ENCODE data around the gene TLR5. TPM values are rescaled to one million over a fixed set of nuclear protein-coding genes. Genes with fewer than 3 reads are reported as not detected.

The TLR5 gene
- polyA plus RNA-seq, 3 donors, result 35.5 to 58.0 (median 45.7) TPM

DNA sequence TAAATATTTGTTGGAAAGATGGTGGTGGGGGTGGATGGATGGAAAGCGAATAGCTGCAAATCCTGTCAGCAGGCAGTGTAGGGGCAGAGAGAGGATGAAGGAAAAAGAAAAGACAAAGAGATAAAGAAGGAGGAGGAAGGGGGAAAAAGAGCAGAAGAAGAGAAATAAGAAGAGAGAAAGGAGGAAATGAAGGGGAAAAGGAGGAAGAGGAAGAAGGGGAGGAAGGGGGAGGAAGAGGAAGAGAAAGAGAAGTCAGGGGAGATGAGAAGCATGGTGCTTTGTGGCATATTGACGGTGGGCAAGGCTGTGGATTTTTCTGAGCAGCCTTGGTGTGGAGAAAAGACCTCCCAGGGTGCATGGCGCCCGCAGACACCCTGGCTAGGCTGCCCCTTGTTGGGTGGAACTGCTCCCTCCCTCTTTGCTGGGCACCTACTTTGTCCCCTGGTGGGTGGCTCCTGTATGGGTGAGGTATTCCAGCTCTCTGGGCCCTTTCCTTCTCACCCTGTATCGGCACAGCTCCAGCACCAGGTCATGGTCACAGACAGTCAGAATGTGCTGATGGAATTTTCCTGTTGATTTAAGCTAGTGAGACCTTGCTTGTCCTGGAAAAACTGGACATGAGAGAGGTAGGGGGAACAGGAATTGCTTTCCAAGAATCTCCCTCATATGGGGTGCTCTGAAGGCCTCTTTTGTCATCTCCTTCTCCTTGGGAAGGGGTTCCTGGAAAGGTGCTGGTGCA lies 45.7 kb upstream of the TLR5 start:
- Histone ChIP-seq H3K36me3 (replicated peaks in 1 of 2; ENCODE audit: control insufficient read depth in 1 of 2, insufficient read depth in 2 of 2, low read length in 2 of 2) (no peaks in the 10 kb centered on the region), H3K9me3 (replicated peaks in 1 of 2; ENCODE audit: control insufficient read depth in 1 of 2, insufficient read depth in 1 of 2, low read length in 2 of 2) (no peaks in the 10 kb centered on the region), H3K4me3 (replicated peaks in 1 of 3; ENCODE audit: low read depth in 2 of 3, low read length in 3 of 3) (peak overlapping the region in 1 of 3 experiments; percentile 3), H3K27ac (ENCODE audit: low read depth in 1 of 2, low read length in 2 of 2) (no peak overlapping the region), H3K79me2 (ENCODE audit: insufficient read depth, low read length) (no peaks in the 10 kb centered on the region), H3K4me2 (replicated peaks; ENCODE audit: extremely low read depth, low read length, poor library complexity, severe bottlenecking) (no peak overlapping the region), H4K20me1 (ENCODE audit: insufficient read depth, low read length) (no peaks in the 10 kb centered on the region), H3K27me3 (ENCODE audit: control insufficient read depth in 2 of 2, insufficient read depth in 2 of 2, low read length in 2 of 2) (no peaks in the 10 kb centered on the region), H3K4me1 (ENCODE audit: control insufficient read depth in 1 of 2, insufficient read depth in 2 of 2, low read length in 2 of 2) (peaks cover 21 to 32% of the 10 kb centered on the region in 2 donors), H3K9ac (ENCODE audit: insufficient read depth, low read length, poor library complexity, severe bottlenecking) (no peak overlapping the region), H2AFZ (ENCODE audit: insufficient read depth, low read depth, low read length, poor library complexity, severe bottlenecking) (no peak overlapping the region)
- intact Hi-C loops (cut with micrococcal nuclease), result no loop called here
- Mint-ChIP-seq H3K4me1 (peaks cover 30% of the 10 kb centered on the region), H3K36me3 (no peaks in the 10 kb centered on the region), H3K27me3 (ENCODE audit: low read depth in 3 of 3) (peaks cover 0 to 5% (median 1%) of the 10 kb centered on the region in 3 donors), H3K9me3 (peaks cover 0 to under 1% (median 0%) of the 10 kb centered on the region in 7 donors), H3K27ac (peak overlapping the region in 3 of 7 donors; percentile 5 to 92 (median 30)), H3K4me3 (no peak overlapping the region)
- TF ChIP-seq, protein P1, sequence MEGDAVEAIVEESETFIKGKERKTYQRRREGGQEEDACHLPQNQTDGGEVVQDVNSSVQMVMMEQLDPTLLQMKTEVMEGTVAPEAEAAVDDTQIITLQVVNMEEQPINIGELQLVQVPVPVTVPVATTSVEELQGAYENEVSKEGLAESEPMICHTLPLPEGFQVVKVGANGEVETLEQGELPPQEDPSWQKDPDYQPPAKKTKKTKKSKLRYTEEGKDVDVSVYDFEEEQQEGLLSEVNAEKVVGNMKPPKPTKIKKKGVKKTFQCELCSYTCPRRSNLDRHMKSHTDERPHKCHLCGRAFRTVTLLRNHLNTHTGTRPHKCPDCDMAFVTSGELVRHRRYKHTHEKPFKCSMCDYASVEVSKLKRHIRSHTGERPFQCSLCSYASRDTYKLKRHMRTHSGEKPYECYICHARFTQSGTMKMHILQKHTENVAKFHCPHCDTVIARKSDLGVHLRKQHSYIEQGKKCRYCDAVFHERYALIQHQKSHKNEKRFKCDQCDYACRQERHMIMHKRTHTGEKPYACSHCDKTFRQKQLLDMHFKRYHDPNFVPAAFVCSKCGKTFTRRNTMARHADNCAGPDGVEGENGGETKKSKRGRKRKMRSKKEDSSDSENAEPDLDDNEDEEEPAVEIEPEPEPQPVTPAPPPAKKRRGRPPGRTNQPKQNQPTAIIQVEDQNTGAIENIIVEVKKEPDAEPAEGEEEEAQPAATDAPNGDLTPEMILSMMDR (IDR thresholded peaks at IDR 0.05), result no peak
- 50% methylated on average over 2 of the region's 5 CpGs for WGBS (ENCODE audit: insufficient coverage)
- DNase-seq, result peak in 1 of 3 donors; percentile 29

DNA sequence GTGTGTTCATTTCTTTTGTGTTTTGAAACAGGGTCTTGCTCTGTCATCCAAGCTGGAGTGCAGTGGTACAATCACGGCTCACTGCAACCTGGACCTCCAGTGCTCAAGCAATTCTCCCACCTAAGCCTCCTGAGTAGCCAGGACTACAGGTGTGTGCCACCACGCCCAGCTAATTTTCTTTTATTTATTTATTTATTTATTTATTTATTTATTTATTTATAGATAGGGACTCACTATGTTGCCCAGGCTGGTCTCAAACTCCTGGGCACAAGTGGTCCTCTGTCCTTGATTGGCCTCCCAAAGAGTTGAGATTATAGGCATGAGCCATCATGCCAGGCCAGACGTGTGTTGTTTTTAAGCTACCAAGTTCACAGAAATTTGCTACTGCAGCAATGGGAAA lies 43.8 kb upstream of the TLR5 start:
- intact Hi-C loops (cut with micrococcal nuclease), result no loop called here
- H3K27me3 ChIP-seq (ENCODE audit: control insufficient read depth in 2 of 2, insufficient read depth in 2 of 2, low read length in 2 of 2), result no peaks in the 10 kb centered on the region

More for the DNA sequence above, 43.8 kb upstream of the TLR5 start:
- Histone ChIP-seq H4K20me1 (ENCODE audit: insufficient read depth, low read length) (no peaks in the 10 kb centered on the region), H3K79me2 (ENCODE audit: insufficient read depth, low read length) (no peaks in the 10 kb centered on the region), H3K4me1 (ENCODE audit: control insufficient read depth in 1 of 2, insufficient read depth in 2 of 2, low read length in 2 of 2) (peaks cover 33 to 52% of the 10 kb centered on the region in 2 donors), H3K4me3 (replicated peaks in 1 of 3; ENCODE audit: low read depth in 2 of 3, low read length in 3 of 3) (no peak overlapping the region), H2AFZ (ENCODE audit: insufficient read depth, low read depth, low read length, poor library complexity, severe bottlenecking) (no peak overlapping the region), H3K9me3 (replicated peaks in 1 of 2; ENCODE audit: control insufficient read depth in 1 of 2, insufficient read depth in 1 of 2, low read length in 2 of 2) (no peaks in the 10 kb centered on the region), H3K4me2 (replicated peaks; ENCODE audit: extremely low read depth, low read length, poor library complexity, severe bottlenecking) (no peak overlapping the region), H3K9ac (ENCODE audit: insufficient read depth, low read length, poor library complexity, severe bottlenecking) (no peak overlapping the region), H3K27ac (ENCODE audit: low read depth in 1 of 2, low read length in 2 of 2) (no peak overlapping the region), H3K36me3 (replicated peaks in 1 of 2; ENCODE audit: control insufficient read depth in 1 of 2, insufficient read depth in 2 of 2, low read length in 2 of 2) (no peaks in the 10 kb centered on the region)
- H3K27me3 Mint-ChIP-seq (ENCODE audit: low read depth in 3 of 3), result peaks cover 0 to 2% (median under 1%) of the 10 kb centered on the region in 3 donors
- TF ChIP-seq, protein P1 (IDR thresholded peaks at IDR 0.05), result no peak
- WGBS (ENCODE audit: insufficient coverage), result no CpG with 5 or more reads among the region's 3 CpGs
- no peak overlapping the region for H3K4me3 Mint-ChIP-seq
- no peak for DNase-seq
- no peaks in the 10 kb centered on the region for H3K9me3 Mint-ChIP-seq
- H3K27ac Mint-ChIP-seq, result no peak overlapping the region
- H3K4me1 Mint-ChIP-seq, result peaks cover 50% of the 10 kb centered on the region
- no peaks in the 10 kb centered on the region for H3K36me3 Mint-ChIP-seq

Measured in CD14-positive monocyte (primary cell).